ENCODE measurements around the gene ZNF830.

- TF ChIP-seq CTCF (IDR thresholded peaks at IDR 0.05), result no peak
- no peak for TF ChIP-seq POLR2A (IDR thresholded peaks at IDR 0.05)
These were observed 41.7 kb downstream of the ZNF830 start for GRCh38 chr17:35002876-35003551.

Measured in ovary (tissue), 3 donors.